Naive thymus-derived CD8-positive, alpha-beta T cell (primary cell): ENCODE data around the gene CTSS. TPM values are rescaled to one million over a fixed set of nuclear protein-coding genes. Genes with fewer than 3 reads are reported as not detected.
"Not testable (repeated sequence)": the region's sequence is repeated elsewhere in the genome, so short reads cannot be mapped to it uniquely, and the experiment has no call there.

Experiments used
- ATAC-seq, 2 donors: fragments of 150-1000 bp; cut with Tn5 transposase in 1 of 2; sonication (Bioruptor Pico), chemical (Tn5 transposase) in 1 of 2; 1 replicate in 1 of 2; 2 replicates in 1 of 2; pipeline ENCODE4 v1.10.0; 2021; ENCODE audit warnings: mild to moderate bottlenecking in 2 of 2, moderate library complexity in 2 of 2
- POLR2A ChIA-PET: fragments of 350-600 bp; sonication (Branson Sonifier 250); formaldehyde crosslinking; loops from one replicate; lab custom pipeline; 2021; ENCODE audit warnings: antibody characterized with exemption; lab: Charles Lee
- DNase-seq, 10 donors: peaks; one replicate each; pipeline versions ENCODE4 v3.0.0 to v3.0.0-alpha.2; 2020 to 2022
- H3K27ac Mint-ChIP-seq, 10 donors: one replicate each; pipeline ENCODE4 v1.8.0; 2020 to 2022; ENCODE audit warnings: mild to moderate bottlenecking in 10 of 10, mixed read lengths in 10 of 10, moderate library complexity in 4 of 10, inconsistent platforms in 1 of 10
- H3K27me3 Mint-ChIP-seq, 5 donors: one replicate each; pipeline ENCODE4 v1.8.0; 2021 to 2022; ENCODE audit warnings: mixed read lengths in 5 of 5
- H3K36me3 Mint-ChIP-seq, 3 donors: one replicate each; pipeline ENCODE4 v1.8.0; 2020 to 2022; ENCODE audit warnings: mixed read lengths in 3 of 3, mild to moderate bottlenecking in 2 of 3, inconsistent platforms in 1 of 3
- H3K4me1 Mint-ChIP-seq, 4 donors: one replicate each; pipeline ENCODE4 v1.8.0; 2021 to 2022; ENCODE audit warnings: mixed read lengths in 4 of 4
- H3K4me3 Mint-ChIP-seq, 10 donors: one replicate each; pipeline ENCODE4 v1.8.0; 2020 to 2022; ENCODE audit warnings: mild to moderate bottlenecking in 10 of 10, mixed read lengths in 10 of 10, moderate library complexity in 6 of 10, inconsistent platforms in 1 of 10
- H3K9me3 Mint-ChIP-seq, 9 donors: one replicate each; pipeline ENCODE4 v1.8.0; 2020 to 2022; ENCODE audit warnings: mixed read lengths in 9 of 9, mild to moderate bottlenecking in 3 of 9, inconsistent platforms in 1 of 9, moderate library complexity in 1 of 9
- polyA plus RNA-seq, 3 donors: library from polyadenylated mRNA; unstranded; fragments of 300-500 nt; fragmentation: Illumina TruSeq; gene quantifications; one replicate each; pipeline ENCODE4 v1.2.3, GENCODE V29; 2021
- total RNA-seq, 8 experiments: library from RNA in 2 of 8; stranded (reverse) in 2 of 8; gene quantifications; one replicate each; pipeline ENCODE4 v1.2.3 and lab custom pipeline; 2021 to 2026

The CTSS gene
- total and polyA plus RNA-seq, 5 experiments from 2014 or later = 69.3 to 137 (median 111) TPM

GRCh38 chr1:150767704-150768103, 2.1 kb upstream of the CTSS start:
- POLR2A ChIA-PET = interaction anchor here (0.6 kb wide), 1 partner anchor 180 kb away, joined by 4 read pairs; no protein-coding TSS in a partner anchor
- Mint-ChIP-seq H3K27ac (peak overlapping the region in 6 of 10 donors; percentile 29 to 98 (median 71)), H3K4me1 (peaks cover 17 to 57% (median 41%) of the 10 kb centered on the region in 4 donors)
- H3K27me3 Mint-ChIP-seq, H3K4me3 Mint-ChIP-seq, H3K36me3 Mint-ChIP-seq, ATAC-seq, DNase-seq, H3K9me3 Mint-ChIP-seq: not testable (repeated sequence)

- Mint-ChIP-seq H3K4me1 (peaks cover 20 to 61% (median 42%) of the 10 kb centered on the region in 4 donors), H3K36me3 (peaks cover 0 to 13% (median 13%) of the 10 kb centered on the region in 3 donors), H3K27ac (peak overlapping the region; percentile 90 to 98 (median 94)), H3K4me3 (peak overlapping the region; percentile 85 to 99 (median 94))
- not testable (repeated sequence) for H3K9me3 Mint-ChIP-seq, DNase-seq, H3K27me3 Mint-ChIP-seq
- POLR2A ChIA-PET = interaction anchor here (0.6 to 1.8 kb wide), 6 partner anchors 9 to 208 kb away, joined by 3 to 6 read pairs (median 4); no protein-coding TSS in a partner anchor
- peak in 1 of 2 donors; percentile 25 for ATAC-seq
These were observed 361 bp upstream of the CTSS start for GRCh38 chr1:150765977-150766301.

- H3K27ac Mint-ChIP-seq = peak overlapping the region; percentile 90 to 98 (median 94)
- peak; percentile 43 to 60 for ATAC-seq
- no peaks in the 10 kb centered on the region for H3K27me3 Mint-ChIP-seq
- H3K4me3 Mint-ChIP-seq = peak overlapping the region; percentile 85 to 99 (median 94)
- H3K9me3 Mint-ChIP-seq = peaks cover 0 to 4% (median 0%) of the 10 kb centered on the region in 9 donors
- POLR2A ChIA-PET = interaction anchor here (0.6 to 1.8 kb wide), 5 partner anchors 10 to 203 kb away, joined by 3 to 6 read pairs (median 4); partner anchors contain the start of gene GOLPH3L
- peaks cover 16 to 67% (median 44%) of the 10 kb centered on the region in 4 donors for H3K4me1 Mint-ChIP-seq
- peaks cover 0 to 24% (median 23%) of the 10 kb centered on the region in 3 donors for H3K36me3 Mint-ChIP-seq
- DNase-seq = peak in 1 of 10 donors; percentile 11
These were observed 919 bp downstream of the CTSS start for GRCh38 chr1:150764617-150765101.

GRCh38 chr1:150763018-150763417, 2.6 kb downstream of the CTSS start:
- Mint-ChIP-seq H3K4me1 (peaks cover 16 to 67% (median 45%) of the 10 kb centered on the region in 4 donors), H3K36me3 (peaks cover 0 to 34% (median 23%) of the 10 kb centered on the region in 3 donors), H3K27me3 (no peaks in the 10 kb centered on the region), H3K9me3 (peaks cover 0 to 4% (median 0%) of the 10 kb centered on the region in 9 donors), H3K27ac (peak overlapping the region in 4 of 10 donors; percentile 23 to 66 (median 37)), H3K4me3 (peak overlapping the region in 9 of 10 donors; percentile 30 to 85 (median 60))
- ATAC-seq = no peak
- POLR2A ChIA-PET = interaction anchor here (1.6 kb wide), 1 partner anchor 14 kb away, joined by 4 read pairs; no protein-coding TSS in a partner anchor
- DNase-seq = no peak

- peaks cover 0 to 4% (median 0%) of the 10 kb centered on the region in 9 donors for H3K9me3 Mint-ChIP-seq
- H3K4me1 Mint-ChIP-seq = peaks cover 18 to 67% (median 45%) of the 10 kb centered on the region in 4 donors
- H3K27ac Mint-ChIP-seq = peak overlapping the region in 2 of 10 donors; percentile 31 to 66
- peaks cover 0 to 39% (median 23%) of the 10 kb centered on the region in 3 donors for H3K36me3 Mint-ChIP-seq
- H3K4me3 Mint-ChIP-seq = peak overlapping the region in 9 of 10 donors; percentile 30 to 85 (median 52)
- no peaks in the 10 kb centered on the region for H3K27me3 Mint-ChIP-seq
- ATAC-seq = no peak
- POLR2A ChIA-PET = no interaction called here
- no peak for DNase-seq
These were observed 3.0 kb downstream of the CTSS start for GRCh38 chr1:150762552-150762951.

- POLR2A ChIA-PET = no interaction called here
- DNase-seq (no peak), ATAC-seq (no peak)
- peak overlapping the region in 1 of 10 donors; percentile 66 for H3K27ac Mint-ChIP-seq
- H3K36me3 Mint-ChIP-seq = peaks cover 0 to 47% (median 26%) of the 10 kb centered on the region in 3 donors
- peaks cover 0 to 4% (median 0%) of the 10 kb centered on the region in 9 donors for H3K9me3 Mint-ChIP-seq
- no peaks in the 10 kb centered on the region for H3K27me3 Mint-ChIP-seq
- H3K4me1 Mint-ChIP-seq = peaks cover 18 to 61% (median 45%) of the 10 kb centered on the region in 4 donors
- H3K4me3 Mint-ChIP-seq = peak overlapping the region in 2 of 10 donors; percentile 30 to 76
These were observed 3.8 kb downstream of the CTSS start for GRCh38 chr1:150761801-150762200.

GRCh38 chr1:150760013-150760412, 5.6 kb downstream of the CTSS start:
- DNase-seq (no peak), ATAC-seq (no peak)
- POLR2A ChIA-PET = no interaction called here
- Mint-ChIP-seq H3K4me3 (peak overlapping the region in 2 of 10 donors; percentile 15 to 57), H3K4me1 (peaks cover 15 to 46% (median 36%) of the 10 kb centered on the region in 4 donors), H3K27me3 (no peaks in the 10 kb centered on the region), H3K9me3 (peaks cover 0 to 4% (median 0%) of the 10 kb centered on the region in 9 donors), H3K27ac (peak overlapping the region in 6 of 10 donors; percentile 3 to 63 (median 28)), H3K36me3 (peaks cover 0 to 62% (median 28%) of the 10 kb centered on the region in 3 donors)

- H3K36me3 Mint-ChIP-seq = peaks cover 0 to 87% (median 28%) of the 10 kb centered on the region in 3 donors
These were observed 12.2 kb downstream of the CTSS start for GRCh38 chr1:150753416-150753815.

GRCh38 chr1:150751443-150751842, 14.1 kb downstream of the CTSS start:
- H3K27me3 Mint-ChIP-seq = no peaks in the 10 kb centered on the region
- H3K27ac Mint-ChIP-seq = no peak overlapping the region
- no peaks in the 10 kb centered on the region for H3K9me3 Mint-ChIP-seq
- ATAC-seq (no peak), DNase-seq (no peak)
- H3K4me3 Mint-ChIP-seq = no peak overlapping the region
- POLR2A ChIA-PET = no interaction called here
- peaks cover 0 to 69% (median 25%) of the 10 kb centered on the region in 3 donors for H3K36me3 Mint-ChIP-seq
- peaks cover 0 to 6% (median 0%) of the 10 kb centered on the region in 4 donors for H3K4me1 Mint-ChIP-seq

More at GRCh38 chr1:150753416-150753815, 12.2 kb downstream of the CTSS start:
- H3K9me3 Mint-ChIP-seq = no peaks in the 10 kb centered on the region
- peaks cover 0 to 6% (median under 1%) of the 10 kb centered on the region in 4 donors for H3K4me1 Mint-ChIP-seq
- POLR2A ChIA-PET = no interaction called here
- no peak for DNase-seq
- H3K27me3 Mint-ChIP-seq = no peaks in the 10 kb centered on the region
- H3K4me3 Mint-ChIP-seq = no peak overlapping the region
- no peak for ATAC-seq
- H3K27ac Mint-ChIP-seq = peak overlapping the region in 4 of 10 donors; percentile 22 to 28 (median 26)

GRCh38 chr1:150749720-150750311, 15.8 kb downstream of the CTSS start:
- Mint-ChIP-seq H3K9me3 (no peaks in the 10 kb centered on the region), H3K4me3 (no peak overlapping the region), H3K27ac (peak overlapping the region in 2 of 10 donors; percentile 27 to 46), H3K4me1 (peaks cover 0 to 6% (median 0%) of the 10 kb centered on the region in 4 donors), H3K36me3 (peaks cover 0 to 55% (median 21%) of the 10 kb centered on the region in 3 donors), H3K27me3 (no peaks in the 10 kb centered on the region)
- no peak for DNase-seq
- POLR2A ChIA-PET = interaction anchor here (0.6 kb wide), 1 partner anchor 190 kb away, joined by 3 read pairs; no protein-coding TSS in a partner anchor
- no peak for ATAC-seq

GRCh38 chr1:150748878-150749719, 16.5 kb downstream of the CTSS start:
- peak overlapping the region in 3 of 10 donors; percentile 15 to 49 (median 46) for H3K27ac Mint-ChIP-seq
- no peak for DNase-seq
- H3K4me3 Mint-ChIP-seq = no peak overlapping the region
- ATAC-seq = no peak
- peaks cover 0 to 6% (median 0%) of the 10 kb centered on the region in 4 donors for H3K4me1 Mint-ChIP-seq
- no peaks in the 10 kb centered on the region for H3K27me3 Mint-ChIP-seq
- peaks cover 0 to 48% (median 15%) of the 10 kb centered on the region in 3 donors for H3K36me3 Mint-ChIP-seq
- POLR2A ChIA-PET = interaction anchor here (0.6 kb wide), 1 partner anchor 116 kb away, joined by 4 read pairs; no protein-coding TSS in a partner anchor
- H3K9me3 Mint-ChIP-seq = no peaks in the 10 kb centered on the region
